ENCODE measurements around the gene USP17L12. TPM values are rescaled to one million over a fixed set of nuclear protein-coding genes. Genes with fewer than 3 reads are reported as not detected.

Gene USP17L12
- total RNA-seq (2022; extraction: Qiagen RNA extraction) = not detected in 5 replicates

GRCh38 chr4:9219852-9220251, at the start of gene USP17L12:
USP17L12 (plus strand) TSS chr4:9220152; CDS start chr4:9220152, 0 bp downstream.

GRCh38 chr4:9210357-9210756, 9.6 kb upstream of the USP17L12 start, which contains the start of gene USP17L10:
USP17L10 (plus strand) TSS chr4:9210657; CDS start chr4:9210657, 0 bp downstream.

GRCh38 chr4:9215105-9215504, 4.8 kb upstream of the USP17L12 start, which contains the start of gene USP17L11:
USP17L11 (plus strand) TSS chr4:9215405; CDS start chr4:9215405, 0 bp downstream.

GRCh38 chr4:9224596-9224995, 4.6 kb downstream of the USP17L12 start, which contains the start of gene USP17L13:
USP17L13 (plus strand) TSS chr4:9224896; CDS start chr4:9224896, 0 bp downstream.

GRCh38 chr4:9234085-9234484, 14.1 kb downstream of the USP17L12 start, which contains the start of gene USP17L15:
USP17L15 (plus strand) TSS chr4:9234385; CDS start chr4:9234385, 0 bp downstream.

GRCh38 chr4:9243579-9243978, 23.6 kb downstream of the USP17L12 start, which contains the start of gene USP17L17:
USP17L17 (plus strand) TSS chr4:9243879; CDS start chr4:9243879, 0 bp downstream.

GRCh38 chr4:9247953-9248680, 28.2 kb downstream of the USP17L12 start, which contains the start of gene USP17L18:
USP17L18 (plus strand) TSS chr4:9248630; CDS start chr4:9248630, 0 bp downstream.

GRCh38 chr4:9253078-9253477, 33.1 kb downstream of the USP17L12 start, which contains the start of gene USP17L19:
USP17L19 (plus strand) TSS chr4:9253378; CDS start chr4:9253378, 0 bp downstream.

GRCh38 chr4:9257824-9258223, 37.9 kb downstream of the USP17L12 start, which contains the start of gene USP17L20:
USP17L20 (plus strand) TSS chr4:9258124; CDS start chr4:9258124, 0 bp downstream.

GRCh38 chr4:9262572-9262971, 42.6 kb downstream of the USP17L12 start, which contains the start of gene USP17L21:
USP17L21 (plus strand) TSS chr4:9262872; CDS start chr4:9262872, 0 bp downstream.

GRCh38 chr4:9267319-9267718, 47.4 kb downstream of the USP17L12 start, which contains the start of gene USP17L22:
USP17L22 (plus strand) TSS chr4:9267619; CDS start chr4:9267619, 0 bp downstream.

Other genes starting within 250 kb of the USP17L12 start
- not detected in 5 replicates for gene FAM90A26, start 49.7 kb upstream of the USP17L12 start, total RNA-seq (2022; extraction: Qiagen RNA extraction)
- not detected in 5 replicates for gene USP17L10, start 9.5 kb upstream of the USP17L12 start, total RNA-seq (2022; extraction: Qiagen RNA extraction)
- not detected in 5 replicates for gene USP17L11, start 4.7 kb upstream of the USP17L12 start, total RNA-seq (2022; extraction: Qiagen RNA extraction)
- not detected in 5 replicates for gene USP17L13, start 4.7 kb downstream of the USP17L12 start, total RNA-seq (2022; extraction: Qiagen RNA extraction)
- not detected in 5 replicates for gene USP17L15, start 14.2 kb downstream of the USP17L12 start, total RNA-seq (2022; extraction: Qiagen RNA extraction)
- not detected in 5 replicates for gene USP17L17, start 23.7 kb downstream of the USP17L12 start, total RNA-seq (2022; extraction: Qiagen RNA extraction)
- not detected in 5 replicates for gene USP17L18, start 28.5 kb downstream of the USP17L12 start, total RNA-seq (2022; extraction: Qiagen RNA extraction)
- not detected in 5 replicates for gene USP17L19, start 33.2 kb downstream of the USP17L12 start, total RNA-seq (2022; extraction: Qiagen RNA extraction)
- not detected in 5 replicates for gene USP17L20, start 38.0 kb downstream of the USP17L12 start, total RNA-seq (2022; extraction: Qiagen RNA extraction)
- gene USP17L21, start 42.7 kb downstream of the USP17L12 start, total RNA-seq (2022; extraction: Qiagen RNA extraction) = not detected in 5 replicates
- not detected in 5 replicates for gene USP17L22, start 47.5 kb downstream of the USP17L12 start, total RNA-seq (2022; extraction: Qiagen RNA extraction)
- gene USP17L24, start 105.0 kb downstream of the USP17L12 start, total RNA-seq (2022; extraction: Qiagen RNA extraction) = not detected in 5 replicates
- gene USP17L25, start 109.8 kb downstream of the USP17L12 start, total RNA-seq (2022; extraction: Qiagen RNA extraction) = not detected in 5 replicates
- not detected in 5 replicates for gene USP17L26, start 114.5 kb downstream of the USP17L12 start, total RNA-seq (2022; extraction: Qiagen RNA extraction)
- not detected in 5 replicates for gene USP17L5, start 119.3 kb downstream of the USP17L12 start, total RNA-seq (2022; extraction: Qiagen RNA extraction)
- gene USP17L27, start 124.0 kb downstream of the USP17L12 start, total RNA-seq (2022; extraction: Qiagen RNA extraction) = not detected in 5 replicates
- gene USP17L28, start 128.7 kb downstream of the USP17L12 start, total RNA-seq (2022; extraction: Qiagen RNA extraction) = not detected in 5 replicates
- gene USP17L29, start 133.5 kb downstream of the USP17L12 start, total RNA-seq (2022; extraction: Qiagen RNA extraction) = not detected in 5 replicates
- gene USP17L30, start 143.0 kb downstream of the USP17L12 start, total RNA-seq (2022; extraction: Qiagen RNA extraction) = not detected in 5 replicates
- not detected in 5 replicates for gene DEFB131A, start 224.3 kb downstream of the USP17L12 start, total RNA-seq (2022; extraction: Qiagen RNA extraction)